Measurements from ENCODE around the gene CCM2.

DNA sequence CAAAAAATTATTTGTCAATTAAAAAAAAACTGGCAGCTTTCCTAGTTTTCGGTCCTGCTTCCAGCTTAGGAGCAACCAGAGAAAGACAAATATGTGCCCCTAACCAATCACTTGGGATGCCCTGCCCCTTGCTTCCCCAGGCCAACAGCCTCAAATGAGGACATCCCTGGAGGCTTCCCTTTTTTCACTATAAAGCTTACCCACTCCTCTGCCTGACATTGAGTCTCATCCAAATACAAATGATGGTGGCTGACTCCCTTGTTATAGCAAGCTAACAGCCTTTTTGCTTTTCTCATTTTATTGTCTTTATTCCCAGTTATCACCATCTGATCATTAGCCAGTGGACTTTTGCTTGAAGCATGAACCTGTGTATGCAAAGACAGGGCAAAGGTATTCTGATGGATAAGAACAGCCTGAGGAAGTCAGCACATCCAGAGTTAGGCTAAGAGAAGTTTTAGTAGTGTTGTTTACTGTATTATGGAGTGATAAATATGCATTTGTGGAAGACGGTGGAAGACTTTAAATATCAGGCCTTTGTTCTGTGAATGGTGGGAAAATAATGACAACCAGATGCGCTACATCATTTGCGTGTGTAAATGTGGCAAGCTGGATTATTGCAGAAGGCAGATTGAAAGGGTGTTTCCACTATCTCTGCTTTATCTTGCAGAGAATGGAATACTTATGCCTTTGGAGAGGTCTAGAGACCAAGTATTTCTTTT is 1.7 kb upstream of the CCM2 start:
- TF ChIP-seq TEAD4 (IDR thresholded peaks at IDR 0.05; ENCODE audit: low read depth, low read length): no peak
- TF ChIP-seq CBX8 (IDR thresholded peaks at IDR 0.05; ENCODE audit: borderline replicate concordance, low read depth, low read length): no peak
- TF ChIP-seq SIX5 (IDR thresholded peaks at IDR 0.05; ENCODE audit: low read depth, low read length): no peak
- TF ChIP-seq CTCF (IDR thresholded peaks at IDR 0.05; ENCODE audit: control extremely low read depth in 1 of 3, insufficient read depth in 1 of 3, low read depth in 1 of 3, low read length in 3 of 3): no peak
- TF ChIP-seq MAX (IDR thresholded peaks at IDR 0.05): no peak
- TF ChIP-seq RAD21 (IDR thresholded peaks at IDR 0.05 in 1 of 2, conservative IDR thresholded peaks at IDR 0.05 in 1 of 2; ENCODE audit: low read depth in 2 of 2, low read length in 2 of 2): no peak
- no peak for TF ChIP-seq EZH2 (IDR thresholded peaks at IDR 0.05; ENCODE audit: low read depth, low read length, severe bottlenecking)
- TF ChIP-seq POLR2AphosphoS5 (IDR thresholded peaks at IDR 0.05; ENCODE audit: low read depth, low read length): no peak

Measured in H1 (cell line).